Esophagus squamous epithelium (tissue), 4 donors: ENCODE data around the gene PALM.

ENCODE experiments used
- CTCF ChIP-seq, 6 experiments: fragments of 450-650 bp in 4 of 6; fragments of 200-600 bp in 2 of 6; sonication (generic) in 2 of 6; IDR thresholded peaks; one replicate each; pipeline ENCODE4 v1.5.1; 2016 to 2019; ENCODE audit warnings: antibody characterized with exemption in 6 of 6, mild to moderate bottlenecking in 4 of 6, moderate library complexity in 4 of 6
- POLR2A ChIP-seq, 4 donors: fragments of 450-650 bp; IDR thresholded peaks; one replicate each; pipeline ENCODE4 v1.6.1; 2017; ENCODE audit warnings: antibody characterized with exemption in 4 of 4, mild to moderate bottlenecking in 4 of 4, moderate library complexity in 3 of 4

GRCh38 chr19:720345-721160 is 11.8 kb downstream of the PALM start:
- no peak for TF ChIP-seq CTCF (IDR thresholded peaks at IDR 0.05)
- no peak for TF ChIP-seq POLR2A (IDR thresholded peaks at IDR 0.05)
